Gastroesophageal sphincter (tissue), 3 donors: Measurements from ENCODE around the gene ERV3-1.
"Not testable (repeated sequence)": the region's sequence is repeated elsewhere in the genome, so short reads cannot be mapped to it uniquely, and the experiment has no call there.

Source experiments
- EP300 ChIP-seq: sonication (generic); formaldehyde crosslinking; IDR thresholded peaks from one replicate; pipeline ENCODE4 v1.6.1; 2017; ENCODE audit warnings: antibody characterized with exemption, mild to moderate bottlenecking
- POLR2A ChIP-seq, 2 donors: fragments of 450-650 bp; IDR thresholded peaks; one replicate each; pipeline ENCODE4 v1.6.1; 2017; ENCODE audit warnings: antibody characterized with exemption in 2 of 2, mild to moderate bottlenecking in 2 of 2, moderate library complexity in 1 of 2
- POLR2AphosphoS5 ChIP-seq: sonication (generic); formaldehyde crosslinking; IDR thresholded peaks from one replicate; pipeline ENCODE4 v1.6.1; 2017; ENCODE audit warnings: antibody characterized with exemption
- TF ChIP-seq, protein P1 (sequence below), 4 experiments: fragments of 200-600 bp in 2 of 4; fragments of 450-650 bp in 2 of 4; sonication (generic) in 1 of 4; IDR thresholded peaks; one replicate each; pipeline ENCODE4 v1.5.1; 2017 to 2019; ENCODE audit warnings: antibody characterized with exemption in 4 of 4, mild to moderate bottlenecking in 2 of 4, moderate library complexity in 2 of 4

DNA sequence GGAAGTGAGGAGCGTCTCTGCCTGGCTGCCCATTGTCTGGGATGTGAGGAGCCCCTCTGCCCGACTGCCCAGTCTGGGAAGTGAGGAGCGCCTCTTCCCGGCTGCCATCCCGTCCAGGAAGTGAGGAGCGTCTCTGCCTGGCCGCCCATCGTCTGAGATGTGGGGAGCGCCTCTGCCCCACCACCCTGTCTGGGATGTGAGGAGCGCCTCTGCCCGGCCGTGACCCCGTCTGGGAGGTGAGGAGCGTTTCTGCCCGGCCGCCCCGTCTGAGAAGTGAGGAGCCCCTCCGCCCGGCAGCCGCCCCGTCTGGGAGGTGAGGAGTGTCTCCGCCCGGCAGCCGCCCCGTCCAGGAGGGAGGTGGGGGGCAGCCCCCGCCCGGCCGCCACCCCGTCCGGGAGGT is 26.9 kb upstream of the ERV3-1 start:
- TF ChIP-seq, protein P1, sequence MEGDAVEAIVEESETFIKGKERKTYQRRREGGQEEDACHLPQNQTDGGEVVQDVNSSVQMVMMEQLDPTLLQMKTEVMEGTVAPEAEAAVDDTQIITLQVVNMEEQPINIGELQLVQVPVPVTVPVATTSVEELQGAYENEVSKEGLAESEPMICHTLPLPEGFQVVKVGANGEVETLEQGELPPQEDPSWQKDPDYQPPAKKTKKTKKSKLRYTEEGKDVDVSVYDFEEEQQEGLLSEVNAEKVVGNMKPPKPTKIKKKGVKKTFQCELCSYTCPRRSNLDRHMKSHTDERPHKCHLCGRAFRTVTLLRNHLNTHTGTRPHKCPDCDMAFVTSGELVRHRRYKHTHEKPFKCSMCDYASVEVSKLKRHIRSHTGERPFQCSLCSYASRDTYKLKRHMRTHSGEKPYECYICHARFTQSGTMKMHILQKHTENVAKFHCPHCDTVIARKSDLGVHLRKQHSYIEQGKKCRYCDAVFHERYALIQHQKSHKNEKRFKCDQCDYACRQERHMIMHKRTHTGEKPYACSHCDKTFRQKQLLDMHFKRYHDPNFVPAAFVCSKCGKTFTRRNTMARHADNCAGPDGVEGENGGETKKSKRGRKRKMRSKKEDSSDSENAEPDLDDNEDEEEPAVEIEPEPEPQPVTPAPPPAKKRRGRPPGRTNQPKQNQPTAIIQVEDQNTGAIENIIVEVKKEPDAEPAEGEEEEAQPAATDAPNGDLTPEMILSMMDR (IDR thresholded peaks at IDR 0.05) = not testable (repeated sequence)
- not testable (repeated sequence) for TF ChIP-seq POLR2A (IDR thresholded peaks at IDR 0.05); POLR2AphosphoS5; EP300
